Sigmoid colon (tissue), 7 donors: Measurements from ENCODE around the gene ARGLU1. TPM values are rescaled to one million over a fixed set of nuclear protein-coding genes. Genes with fewer than 3 reads are reported as not detected.
A peak's percentile ranks its signal among the peaks of the same experiment; 100 is the strongest.

Experiments used
- DNase-seq: peaks from one replicate; pipeline ENCODE4 v3.0.0-alpha.2; 2019
- H3K27ac ChIP-seq, 4 donors: fragments of 200-600 bp; sonication (generic); one replicate each; pipeline ENCODE4 v1.5.1; 2016 to 2019; ENCODE audit warnings: mild to moderate bottlenecking in 1 of 4
- H3K27me3 ChIP-seq, 3 donors: fragments of 200-600 bp; sonication (generic); one replicate each; pipeline ENCODE4 v1.5.1; 2019; ENCODE audit warnings: mild to moderate bottlenecking in 1 of 3
- H3K36me3 ChIP-seq, 4 donors: fragments of 200-600 bp; sonication (generic); one replicate each; pipeline ENCODE4 v1.5.1; 2016 to 2019
- H3K4me1 ChIP-seq, 4 donors: fragments of 200-600 bp; sonication (generic); one replicate each; pipeline ENCODE4 v1.5.1; 2017 to 2019
- H3K4me3 ChIP-seq, 4 donors: fragments of 200-600 bp; sonication (generic); one replicate each; pipeline ENCODE4 v1.5.1; 2017 to 2019; ENCODE audit warnings: mild to moderate bottlenecking in 2 of 4, moderate library complexity in 1 of 4
- H3K9me3 ChIP-seq, 4 donors: fragments of 200-600 bp in 3 of 4; sonication (generic) in 3 of 4; one replicate each; pipeline versions ENCODE4 v1.5.1 to v1.6.1; 2013 to 2019
- EP300 ChIP-seq, 4 donors: sonication (generic); formaldehyde crosslinking; IDR thresholded peaks; one replicate each; pipeline ENCODE4 v1.6.1; 2017; ENCODE audit warnings: antibody characterized with exemption in 4 of 4
- POLR2A ChIP-seq, 2 donors: fragments of 450-650 bp; IDR thresholded peaks; one replicate each; pipeline ENCODE4 v1.6.1; 2016; ENCODE audit warnings: antibody characterized with exemption in 2 of 2, mild to moderate bottlenecking in 2 of 2, moderate library complexity in 2 of 2
- POLR2AphosphoS5 ChIP-seq, 4 donors: sonication (generic); formaldehyde crosslinking; IDR thresholded peaks; one replicate each; pipeline ENCODE4 v1.6.1; 2017; ENCODE audit warnings: antibody characterized with exemption in 4 of 4
- WGBS, 2 donors: extraction: QIAGEN DNeasy Blood & Tissue Kit; methylation state at CpG; one replicate each; pipeline ENCODE4 v1.1.7; 2013; 5-methylcytosine and 5-hydroxymethylcytosine counted together
- intact Hi-C: fragments of 100-400 bp; cut with DNase I; formaldehyde crosslinking; loops from one replicate; pipeline ENCODE4 v1.15.1; 2023
- polyA plus RNA-seq, 3 donors: library from polyadenylated mRNA; stranded (reverse); fragments of 200-250 nt; gene quantifications; one replicate each; pipeline ENCODE4 v1.2.3, GENCODE V29; 2013
- total RNA-seq, 4 donors: library from RNA; depleted of rRNA; stranded (reverse); fragments of >200 nt; gene quantifications; one replicate each; pipeline ENCODE4 v1.1.0, GENCODE V29; 2016
- TF ChIP-seq, protein P1 (sequence below), 4 experiments: fragments of 450-650 bp in 3 of 4; fragments of 200-600 bp in 1 of 4; IDR thresholded peaks; one replicate each; pipeline ENCODE4 v1.5.1; 2016 to 2019; ENCODE audit warnings: antibody characterized with exemption in 4 of 4, mild to moderate bottlenecking in 3 of 4, moderate library complexity in 2 of 4
- donor health status: healthy with polysubstance abuse.
- donor health status: Bipolar disorder and iron deficiency.
- donor health status: healthy.

ARGLU1 gene
- total and polyA plus RNA-seq, 7 donors = 7.8 to 196 (median 88.1) TPM

DNA sequence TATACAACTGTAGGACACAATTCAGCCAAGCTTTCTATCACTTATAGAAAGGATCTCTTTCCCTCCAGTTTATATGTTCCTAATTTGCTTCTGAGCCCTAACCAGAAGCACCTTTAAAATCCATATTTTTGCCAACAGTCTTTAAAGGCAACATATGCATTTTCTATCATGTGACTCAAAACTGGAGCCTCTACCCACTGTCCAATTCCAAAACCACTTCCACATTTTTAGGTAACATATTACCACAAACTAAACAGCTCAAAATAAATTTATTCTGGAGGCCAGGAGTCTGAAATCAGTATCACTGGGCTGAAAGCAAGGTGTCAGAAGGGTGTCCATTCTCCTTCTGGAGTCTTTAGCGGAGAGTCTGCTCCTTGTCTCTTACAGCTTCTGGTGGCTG, 16.6 kb downstream of the ARGLU1 start:
- H3K27ac ChIP-seq = peak overlapping the region in 1 of 4 donors; percentile 1
- intact Hi-C loops = no loop called here
- H3K4me3 ChIP-seq = no peak overlapping the region
- DNase-seq = no peak
- no peak for TF ChIP-seq EP300 (IDR thresholded peaks at IDR 0.05)
- no peak for TF ChIP-seq POLR2AphosphoS5 (IDR thresholded peaks at IDR 0.05)
- TF ChIP-seq, protein P1, sequence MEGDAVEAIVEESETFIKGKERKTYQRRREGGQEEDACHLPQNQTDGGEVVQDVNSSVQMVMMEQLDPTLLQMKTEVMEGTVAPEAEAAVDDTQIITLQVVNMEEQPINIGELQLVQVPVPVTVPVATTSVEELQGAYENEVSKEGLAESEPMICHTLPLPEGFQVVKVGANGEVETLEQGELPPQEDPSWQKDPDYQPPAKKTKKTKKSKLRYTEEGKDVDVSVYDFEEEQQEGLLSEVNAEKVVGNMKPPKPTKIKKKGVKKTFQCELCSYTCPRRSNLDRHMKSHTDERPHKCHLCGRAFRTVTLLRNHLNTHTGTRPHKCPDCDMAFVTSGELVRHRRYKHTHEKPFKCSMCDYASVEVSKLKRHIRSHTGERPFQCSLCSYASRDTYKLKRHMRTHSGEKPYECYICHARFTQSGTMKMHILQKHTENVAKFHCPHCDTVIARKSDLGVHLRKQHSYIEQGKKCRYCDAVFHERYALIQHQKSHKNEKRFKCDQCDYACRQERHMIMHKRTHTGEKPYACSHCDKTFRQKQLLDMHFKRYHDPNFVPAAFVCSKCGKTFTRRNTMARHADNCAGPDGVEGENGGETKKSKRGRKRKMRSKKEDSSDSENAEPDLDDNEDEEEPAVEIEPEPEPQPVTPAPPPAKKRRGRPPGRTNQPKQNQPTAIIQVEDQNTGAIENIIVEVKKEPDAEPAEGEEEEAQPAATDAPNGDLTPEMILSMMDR (IDR thresholded peaks at IDR 0.05) = no peak
- no peak for TF ChIP-seq POLR2A (IDR thresholded peaks at IDR 0.05)
- no peaks in the 10 kb centered on the region for H3K27me3 ChIP-seq
- WGBS, 2 donors = 96 to 98% methylated on average over 1 of the region's 1 CpG
- H3K4me1 ChIP-seq = peaks cover 0 to 36% (median 20%) of the 10 kb centered on the region in 4 donors
- H3K36me3 ChIP-seq = peaks cover 0 to 41% (median 11%) of the 10 kb centered on the region in 4 donors
- H3K9me3 ChIP-seq = no peaks in the 10 kb centered on the region

DNA sequence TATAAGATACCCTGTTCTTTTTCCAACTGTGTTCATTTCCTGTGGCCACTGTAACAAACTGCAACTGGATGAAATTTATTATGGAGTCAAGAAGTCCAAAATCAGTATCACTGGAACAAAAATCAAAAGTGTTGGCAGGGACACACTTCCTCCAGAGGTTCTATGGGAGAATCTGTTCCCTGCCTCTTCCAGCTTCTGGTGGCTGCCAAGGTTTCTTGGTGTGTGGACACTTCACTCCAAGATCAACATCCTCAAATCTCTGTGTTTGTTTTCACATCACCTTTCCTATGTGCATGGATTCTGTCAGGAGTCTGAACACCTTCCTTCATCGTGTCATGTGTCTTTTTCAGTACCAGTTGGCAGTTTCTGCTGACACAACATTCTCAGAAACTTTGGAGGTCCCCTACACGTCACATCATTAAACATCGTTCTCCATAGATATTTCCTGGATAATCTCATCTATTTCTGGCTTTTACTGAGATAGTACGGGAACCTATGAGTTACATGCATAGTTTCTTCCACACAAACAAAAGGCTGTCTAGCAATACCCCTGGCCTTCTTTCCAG, 17.3 kb downstream of the ARGLU1 start:
- intact Hi-C loops = no loop called here
- peaks cover 0 to 29% (median 18%) of the 10 kb centered on the region in 4 donors for H3K4me1 ChIP-seq
- no peaks in the 10 kb centered on the region for H3K27me3 ChIP-seq
- H3K4me3 ChIP-seq = no peak overlapping the region
- H3K9me3 ChIP-seq = no peaks in the 10 kb centered on the region
- 90 to 91% methylated on average over 4 of the region's 4 CpGs for WGBS, 2 donors
- H3K27ac ChIP-seq = peak overlapping the region in 1 of 4 donors; percentile 1
- H3K36me3 ChIP-seq = peaks cover 0 to 39% (median 5%) of the 10 kb centered on the region in 4 donors
- TF ChIP-seq, protein P1 (IDR thresholded peaks at IDR 0.05) = no peak
- TF ChIP-seq POLR2AphosphoS5 (IDR thresholded peaks at IDR 0.05) (no peak), EP300 (IDR thresholded peaks at IDR 0.05) (no peak), POLR2A (IDR thresholded peaks at IDR 0.05) (no peak)
- DNase-seq = no peak

DNA sequence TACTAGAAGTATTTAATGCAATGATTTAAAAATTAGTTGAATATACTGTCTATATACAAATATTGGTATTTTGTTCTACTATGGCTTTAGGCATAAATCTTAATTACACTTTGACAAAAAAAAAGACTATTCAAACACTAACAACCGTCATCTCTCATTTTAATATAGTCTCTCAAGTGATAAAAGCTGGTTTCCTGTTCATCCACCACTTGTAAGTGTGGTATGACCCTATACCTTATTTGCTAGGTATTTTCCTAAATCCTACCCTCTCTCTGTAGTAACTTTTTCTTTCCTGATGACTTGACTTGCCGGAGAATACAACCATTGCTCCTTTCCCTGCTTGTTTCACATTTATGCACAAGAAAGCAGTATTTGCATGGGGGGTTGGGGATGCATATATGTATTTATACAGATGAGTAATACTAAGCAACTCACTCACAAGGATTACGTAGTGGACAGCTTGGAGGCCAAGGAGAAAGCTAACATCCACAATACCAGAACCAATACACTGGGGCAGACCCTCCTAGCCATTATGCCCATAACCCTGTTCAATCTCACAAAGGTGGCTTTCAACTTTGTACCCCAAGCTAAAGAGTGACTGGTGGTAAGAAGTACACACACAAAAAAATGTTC, 19.8 kb downstream of the ARGLU1 start:
- no peaks in the 10 kb centered on the region for H3K9me3 ChIP-seq
- no peak for DNase-seq
- peaks cover 0 to 26% (median 18%) of the 10 kb centered on the region in 4 donors for H3K4me1 ChIP-seq
- no peak overlapping the region for H3K4me3 ChIP-seq
- H3K27me3 ChIP-seq = no peaks in the 10 kb centered on the region
- TF ChIP-seq, protein P1 (IDR thresholded peaks at IDR 0.05) = no peak
- TF ChIP-seq POLR2A (IDR thresholded peaks at IDR 0.05) = no peak
- no peak for TF ChIP-seq POLR2AphosphoS5 (IDR thresholded peaks at IDR 0.05)
- TF ChIP-seq EP300 (IDR thresholded peaks at IDR 0.05) = no peak
- 75 to 86% methylated on average over 3 of the region's 3 CpGs for WGBS, 2 donors
- H3K36me3 ChIP-seq = peaks cover 0 to 30% (median 0%) of the 10 kb centered on the region in 4 donors
- H3K27ac ChIP-seq = no peak overlapping the region
- intact Hi-C loops = no loop called here

DNA sequence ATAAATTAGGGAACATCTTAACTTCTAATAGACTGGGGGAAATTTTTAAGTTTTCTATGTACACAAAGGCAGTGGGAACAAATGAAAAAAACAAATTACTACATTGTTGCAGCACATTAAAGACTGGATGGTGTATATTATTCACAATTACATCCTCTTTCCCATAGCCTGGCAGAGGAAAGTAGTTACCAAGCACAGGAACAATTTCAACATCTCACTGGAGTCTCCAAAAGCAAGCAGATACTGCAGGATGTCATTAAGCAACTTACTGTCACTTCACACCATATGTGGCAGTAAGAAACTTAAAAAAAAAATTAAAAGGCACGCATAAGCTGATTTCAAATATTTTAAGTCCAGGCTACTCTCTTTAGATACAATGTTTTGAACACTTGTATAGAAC, 26.1 kb downstream of the ARGLU1 start:
- no peaks in the 10 kb centered on the region for H3K27me3 ChIP-seq
- no peak for DNase-seq
- intact Hi-C loops = no loop called here
- H3K4me3 ChIP-seq = no peak overlapping the region
- H3K9me3 ChIP-seq = no peaks in the 10 kb centered on the region
- TF ChIP-seq POLR2A (IDR thresholded peaks at IDR 0.05) (no peak), POLR2AphosphoS5 (IDR thresholded peaks at IDR 0.05) (no peak), EP300 (IDR thresholded peaks at IDR 0.05) (no peak)
- 90 to 98% methylated on average over 1 of the region's 1 CpG for WGBS, 2 donors
- no peaks in the 10 kb centered on the region for H3K4me1 ChIP-seq
- H3K27ac ChIP-seq = no peak overlapping the region
- H3K36me3 ChIP-seq = peaks cover 0 to 58% (median 0%) of the 10 kb centered on the region in 4 donors

DNA sequence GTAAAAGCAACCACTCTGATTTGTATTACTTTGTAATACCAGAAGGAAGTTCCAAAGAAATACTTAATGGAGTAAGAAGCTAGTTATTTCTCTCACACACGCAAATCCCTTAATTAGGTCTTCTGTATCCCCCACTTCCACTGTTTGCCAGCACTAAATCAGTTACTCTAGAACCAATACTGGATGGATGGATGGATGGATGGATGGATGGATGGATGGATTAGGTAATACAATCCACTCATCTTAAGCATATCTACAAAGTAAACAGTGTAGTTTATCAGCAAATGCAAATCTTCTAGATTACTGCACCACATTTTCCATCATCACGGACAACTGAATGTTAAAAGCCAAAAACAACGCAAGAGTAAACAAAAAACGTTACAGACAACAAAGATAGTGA, 27.3 kb downstream of the ARGLU1 start:
- 83 to 85% methylated on average over 4 of the region's 4 CpGs for WGBS, 2 donors
- no peak for TF ChIP-seq EP300 (IDR thresholded peaks at IDR 0.05)
- TF ChIP-seq POLR2A (IDR thresholded peaks at IDR 0.05) = no peak
- TF ChIP-seq, protein P1 (IDR thresholded peaks at IDR 0.05) = no peak
- TF ChIP-seq POLR2AphosphoS5 (IDR thresholded peaks at IDR 0.05) = no peak
- Histone ChIP-seq H3K27me3 (no peaks in the 10 kb centered on the region), H3K27ac (no peak overlapping the region), H3K9me3 (no peaks in the 10 kb centered on the region), H3K36me3 (peaks cover 0 to 49% (median 0%) of the 10 kb centered on the region in 4 donors), H3K4me3 (no peak overlapping the region), H3K4me1 (peaks cover 0 to 6% (median 5%) of the 10 kb centered on the region in 4 donors)
- intact Hi-C loops = no loop called here
- no peak for DNase-seq
